Cardiac muscle cell (in vitro differentiated cells and primary cell): ENCODE data around the gene MXI1. TPM values are rescaled to one million over a fixed set of nuclear protein-coding genes. Genes with fewer than 3 reads are reported as not detected.

Experiments
- DNase-seq, 2 donors: peaks; one replicate each; pipeline versions ENCODE4 v3.0.0 to v3.0.0-alpha.2; 2010 to 2017; ENCODE audit warnings: low read depth in 1 of 2, low spot score in 1 of 2
- H3K27ac ChIP-seq: fragments of 200-600 bp; sonication (generic); 2 replicates; pipeline ENCODE4 v1.5.1; 2016
- H3K27me3 ChIP-seq: fragments of 200-600 bp; sonication (generic); 2 replicates; pipeline ENCODE4 v1.6.0; 2016; ENCODE audit warnings: control low read depth
- H3K36me3 ChIP-seq: fragments of 200-600 bp; sonication (generic); 2 replicates; pipeline ENCODE4 v1.5.1; 2016; ENCODE audit warnings: control low read depth
- H3K4me1 ChIP-seq: fragments of 200-600 bp; sonication (generic); 2 replicates; pipeline ENCODE4 v1.8.1; 2017; ENCODE audit warnings: low read depth, mild to moderate bottlenecking, mixed run types
- H3K4me3 ChIP-seq: fragments of 200-600 bp; sonication (generic); 2 replicates; pipeline ENCODE4 v1.5.1; 2016; ENCODE audit warnings: mild to moderate bottlenecking
- H3K9me3 ChIP-seq: fragments of 200-600 bp; sonication (generic); 2 replicates; pipeline ENCODE4 v1.5.1; 2017; ENCODE audit warnings: low read depth, mild to moderate bottlenecking, control low read depth
- polyA plus RNA-seq: library from polyadenylated mRNA; unstranded; fragments of >200 nt; fragmentation: Nextera tagmentation; extraction: Ambion mirVana; gene quantifications from 2 replicates; pipeline ENCODE4 v1.2.1, GENCODE V29; 2016
- total RNA-seq: library from RNA; depleted of rRNA; stranded (reverse); fragments of >200 nt; gene quantifications from 2 replicates; pipeline ENCODE4 v1.2.3, GENCODE V29; 2016
- TF ChIP-seq, protein P1 (sequence below): IDR thresholded peaks from 2 replicates; pipeline ENCODE4 v1.5.1; 2012; ENCODE audit warnings: low read depth, mild to moderate bottlenecking, low read length

MXI1 gene
- total and polyA plus RNA-seq, 2 experiments from 2014 or later, result 55.0 to 68.4 TPM

DNA sequence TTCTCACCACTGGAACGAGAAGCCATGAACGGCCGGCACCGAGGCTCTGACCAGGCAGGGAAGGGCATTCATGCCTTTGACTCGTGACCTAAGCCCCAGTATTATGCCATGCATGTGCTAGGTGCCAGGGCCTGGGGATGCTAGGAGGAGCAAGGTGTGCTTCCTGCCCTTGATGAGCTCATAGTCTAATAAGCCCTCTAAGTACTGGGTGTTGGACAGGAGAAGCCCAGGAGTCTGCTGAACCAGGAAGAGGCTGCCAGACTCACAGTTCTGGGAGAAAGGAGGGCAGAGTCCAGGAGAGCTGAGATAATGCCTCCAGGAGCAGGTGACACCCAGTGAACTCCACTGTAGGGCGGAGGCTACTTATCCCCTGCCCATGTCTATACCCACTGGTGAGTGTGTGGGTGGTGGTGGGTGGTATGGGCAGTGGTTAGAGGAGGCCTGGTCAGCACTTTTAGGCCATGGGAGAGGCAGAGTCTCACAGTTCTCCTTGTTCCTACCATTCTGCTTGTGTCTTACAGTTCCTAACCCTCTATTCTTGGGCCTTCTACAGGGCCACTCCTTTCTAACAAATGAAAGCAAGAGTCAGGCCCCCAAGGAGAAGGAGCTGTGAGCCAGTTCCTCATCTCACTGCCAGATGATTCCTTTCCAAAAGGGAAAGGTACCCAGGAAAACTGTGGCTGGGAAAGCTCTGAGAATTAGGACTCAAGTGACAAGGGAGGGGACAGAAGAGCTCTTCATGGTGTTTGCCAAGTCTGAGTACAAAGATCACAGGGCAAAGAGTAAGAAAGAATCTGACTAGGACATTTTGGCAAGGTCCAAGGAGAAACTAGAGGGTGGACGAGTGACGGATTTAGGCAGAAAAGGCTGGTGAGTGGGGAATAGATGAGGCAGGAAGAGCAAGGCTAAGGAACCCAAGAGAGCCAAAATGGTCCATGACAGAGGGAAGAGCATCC is 3.6 kb upstream of the MXI1 start:
- Histone ChIP-seq H3K4me1 (peaks cover 3% of the 10 kb centered on the region), H3K4me3 (no peak overlapping the region), H3K36me3 (no peaks in the 10 kb centered on the region), H3K27ac (no peak overlapping the region), H3K9me3 (no peaks in the 10 kb centered on the region), H3K27me3 (no peaks in the 10 kb centered on the region)
- DNase-seq, result no peak
- TF ChIP-seq, protein P1, sequence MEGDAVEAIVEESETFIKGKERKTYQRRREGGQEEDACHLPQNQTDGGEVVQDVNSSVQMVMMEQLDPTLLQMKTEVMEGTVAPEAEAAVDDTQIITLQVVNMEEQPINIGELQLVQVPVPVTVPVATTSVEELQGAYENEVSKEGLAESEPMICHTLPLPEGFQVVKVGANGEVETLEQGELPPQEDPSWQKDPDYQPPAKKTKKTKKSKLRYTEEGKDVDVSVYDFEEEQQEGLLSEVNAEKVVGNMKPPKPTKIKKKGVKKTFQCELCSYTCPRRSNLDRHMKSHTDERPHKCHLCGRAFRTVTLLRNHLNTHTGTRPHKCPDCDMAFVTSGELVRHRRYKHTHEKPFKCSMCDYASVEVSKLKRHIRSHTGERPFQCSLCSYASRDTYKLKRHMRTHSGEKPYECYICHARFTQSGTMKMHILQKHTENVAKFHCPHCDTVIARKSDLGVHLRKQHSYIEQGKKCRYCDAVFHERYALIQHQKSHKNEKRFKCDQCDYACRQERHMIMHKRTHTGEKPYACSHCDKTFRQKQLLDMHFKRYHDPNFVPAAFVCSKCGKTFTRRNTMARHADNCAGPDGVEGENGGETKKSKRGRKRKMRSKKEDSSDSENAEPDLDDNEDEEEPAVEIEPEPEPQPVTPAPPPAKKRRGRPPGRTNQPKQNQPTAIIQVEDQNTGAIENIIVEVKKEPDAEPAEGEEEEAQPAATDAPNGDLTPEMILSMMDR, result no peak

- TF ChIP-seq, protein P1, result no peak
- Histone ChIP-seq H3K27me3 (no peaks in the 10 kb centered on the region), H3K4me3 (no peak overlapping the region)
Observed at GRCh38 chr10:110205051-110205675, 2.2 kb upstream of the MXI1 start.

DNA sequence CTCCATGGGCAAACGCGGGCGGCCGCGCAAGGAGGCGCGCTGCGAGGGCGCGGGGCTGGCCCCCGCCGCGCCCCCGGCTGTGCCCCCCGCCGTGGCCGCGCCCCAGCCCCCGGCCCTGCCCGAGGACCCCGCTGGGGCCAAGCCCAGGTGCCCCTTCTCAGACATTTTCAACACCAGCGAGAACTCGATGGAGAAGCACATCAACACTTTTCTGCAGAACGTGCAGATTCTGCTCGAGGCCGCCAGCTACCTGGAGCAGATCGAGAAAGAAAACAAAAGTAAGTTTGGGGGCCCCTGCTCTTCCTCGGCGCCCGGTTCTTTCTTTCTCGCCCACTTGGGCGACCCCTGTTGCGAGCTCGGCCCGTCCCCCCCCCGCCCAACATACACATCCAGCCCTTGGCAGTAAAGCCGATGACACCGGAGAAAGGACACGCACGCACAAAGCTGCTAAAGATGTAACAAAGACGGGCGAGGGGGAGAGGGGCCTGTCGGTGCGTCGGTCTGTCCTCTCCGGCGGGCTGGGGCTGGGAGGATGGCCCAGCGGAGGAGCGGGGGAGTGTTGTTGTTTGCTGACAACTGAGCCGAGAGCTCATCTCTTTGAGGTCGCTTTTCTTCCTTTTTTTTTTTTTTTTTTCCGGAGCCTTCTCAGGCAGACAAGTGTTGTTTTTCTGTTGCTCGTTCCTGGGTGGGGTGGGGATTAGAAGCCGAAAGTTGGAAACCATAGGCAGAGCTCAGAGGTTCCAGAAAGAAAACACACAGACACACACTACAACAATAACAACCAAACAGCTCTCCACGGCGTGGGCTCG is 604 bp downstream of the MXI1 start:
- no peaks in the 10 kb centered on the region for H3K27me3 ChIP-seq

More at GRCh38 chr10:110205051-110205675, 2.2 kb upstream of the MXI1 start:
- Histone ChIP-seq H3K36me3 (no peaks in the 10 kb centered on the region), H3K4me1 (peaks cover 3% of the 10 kb centered on the region), H3K9me3 (no peaks in the 10 kb centered on the region), H3K27ac (no peak overlapping the region)
- no peak for DNase-seq

DNA sequence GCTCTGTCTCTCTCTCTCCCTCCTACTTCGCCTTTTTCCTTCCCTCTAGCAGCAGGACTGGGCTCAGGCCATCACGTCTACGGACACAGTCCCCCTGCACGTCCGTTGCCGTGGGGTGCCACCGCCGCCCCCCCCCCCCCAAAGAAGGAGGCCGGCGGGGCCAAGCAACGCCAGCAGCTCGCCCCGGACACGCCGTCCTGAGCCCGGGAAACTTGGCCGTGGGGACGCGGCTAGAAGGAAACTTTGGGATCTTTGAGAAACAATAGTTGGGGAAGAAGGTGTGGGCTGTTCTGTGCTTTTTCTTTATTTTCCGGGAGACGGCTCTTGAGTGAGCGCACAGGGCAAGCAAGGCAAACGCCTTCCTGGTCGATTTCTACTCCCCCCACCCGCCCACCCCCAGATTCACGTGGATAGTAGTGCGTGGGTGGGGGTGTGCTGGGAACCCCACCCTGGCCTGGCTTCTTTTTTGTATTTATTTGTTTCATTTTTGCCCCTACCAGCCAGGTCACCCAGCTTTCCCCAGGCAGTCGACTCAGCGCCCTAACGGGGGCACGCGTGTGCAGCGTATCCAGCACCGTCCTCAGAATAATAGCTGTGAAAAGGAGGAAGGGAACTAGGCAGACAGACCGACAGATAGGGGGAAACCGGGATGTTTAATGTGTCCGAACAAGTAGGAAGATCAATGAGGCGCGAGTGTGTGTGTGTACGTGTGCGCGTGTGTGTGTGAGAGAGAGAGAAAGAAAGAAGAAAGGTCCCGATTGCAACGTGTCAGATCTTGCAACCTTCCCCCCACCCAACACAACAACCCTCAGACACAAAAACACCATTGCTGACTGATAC is 1.4 kb downstream of the MXI1 start:
- TF ChIP-seq, protein P1, result peak; percentile 19
- Histone ChIP-seq H3K27ac (peak overlapping the region; percentile 95), H3K27me3 (no peaks in the 10 kb centered on the region)

More for the DNA sequence above, 604 bp downstream of the MXI1 start:
- Histone ChIP-seq H3K4me3 (peak overlapping the region; percentile 67), H3K4me1 (peaks cover 9% of the 10 kb centered on the region), H3K9me3 (no peaks in the 10 kb centered on the region), H3K36me3 (no peaks in the 10 kb centered on the region), H3K27ac (peak overlapping the region; percentile 95)
- DNase-seq, result peak; percentile 46 to 47
- TF ChIP-seq, protein P1, result no peak

More for the DNA sequence above, 1.4 kb downstream of the MXI1 start:
- peaks cover 9% of the 10 kb centered on the region for H3K4me1 ChIP-seq
- H3K9me3 ChIP-seq, result no peaks in the 10 kb centered on the region
- H3K4me3 ChIP-seq, result peak overlapping the region; percentile 67
- no peaks in the 10 kb centered on the region for H3K36me3 ChIP-seq
- peak; percentile 51 to 52 for DNase-seq
